ENCODE data around the gene TCTN1.
"Not testable (repeated sequence)": the region's sequence is repeated elsewhere in the genome, so short reads cannot be mapped to it uniquely, and the experiment has no call there.

Gene TCTN1

DNA sequence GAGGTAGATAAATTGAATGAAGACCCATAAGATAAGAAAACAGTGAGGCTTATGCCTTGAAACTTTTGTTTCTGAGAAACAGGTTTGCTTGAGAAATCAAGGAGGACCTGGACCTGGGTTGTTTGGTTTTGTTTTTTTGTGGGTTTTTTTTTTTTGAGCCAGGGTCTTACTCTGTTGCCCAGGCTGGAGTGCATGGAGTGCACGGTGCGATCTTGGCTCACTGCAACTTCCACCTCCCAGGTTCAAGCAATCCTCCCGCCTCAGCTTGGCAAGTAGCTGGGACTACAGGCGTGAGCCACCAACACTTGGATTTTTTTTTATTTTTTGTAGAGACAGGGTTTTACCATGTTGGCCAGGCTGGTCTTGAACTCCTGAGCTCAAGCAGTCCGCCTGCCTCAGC lies 21.9 kb upstream of the TCTN1 start:
- DNase-seq (ENCODE audit: low spot score): no peak
- TF ChIP-seq CTCF (IDR thresholded peaks at IDR 0.05; ENCODE audit: extremely low read depth, missing control alignments): no peak

DNA sequence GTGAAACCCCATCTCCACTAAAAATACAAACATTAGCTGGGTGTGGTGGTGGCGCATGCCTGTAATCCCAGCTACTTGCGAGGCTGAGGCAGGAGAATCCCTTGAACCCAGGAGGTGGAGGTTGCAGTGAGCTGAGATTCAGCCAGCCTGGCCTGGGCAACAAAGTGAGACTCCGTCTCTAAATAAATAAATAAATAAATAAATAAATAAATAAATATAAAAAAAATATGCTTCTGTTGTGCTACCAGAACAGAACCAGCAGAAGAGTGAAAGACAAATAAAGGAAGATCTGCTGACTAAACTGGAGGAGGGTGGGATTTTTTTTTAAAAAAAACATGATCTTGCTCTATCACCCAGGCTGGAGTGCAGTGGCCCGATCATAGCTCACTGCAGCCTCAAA lies 21.0 kb upstream of the TCTN1 start:
- DNase-seq (ENCODE audit: low spot score): not testable (repeated sequence)

GRCh38 chr12:110597885-110598284 lies 16.0 kb upstream of the TCTN1 start:
- no peak for TF ChIP-seq CTCF (IDR thresholded peaks at IDR 0.05; ENCODE audit: extremely low read depth, missing control alignments)
- DNase-seq (ENCODE audit: low spot score): no peak

- no peak for DNase-seq (ENCODE audit: low spot score)
- TF ChIP-seq CTCF (IDR thresholded peaks at IDR 0.05; ENCODE audit: extremely low read depth, missing control alignments): no peak
These were observed 14.6 kb upstream of the TCTN1 start for GRCh38 chr12:110599334-110599733.

GRCh38 chr12:110600254-110600653 lies 13.7 kb upstream of the TCTN1 start:
- peak; percentile 47 for DNase-seq (ENCODE audit: low spot score)
- TF ChIP-seq CTCF (IDR thresholded peaks at IDR 0.05; ENCODE audit: extremely low read depth, missing control alignments): no peak

- peak; percentile 63 for DNase-seq (ENCODE audit: low spot score)
- TF ChIP-seq CTCF (IDR thresholded peaks at IDR 0.05; ENCODE audit: extremely low read depth, missing control alignments): peak; percentile 53
These were observed 11.7 kb upstream of the TCTN1 start for GRCh38 chr12:110602085-110602814.

GRCh38 chr12:110606253-110606611 lies 7.7 kb upstream of the TCTN1 start:
- no peak for TF ChIP-seq CTCF (IDR thresholded peaks at IDR 0.05; ENCODE audit: extremely low read depth, missing control alignments)
- DNase-seq (ENCODE audit: low spot score): no peak

DNA sequence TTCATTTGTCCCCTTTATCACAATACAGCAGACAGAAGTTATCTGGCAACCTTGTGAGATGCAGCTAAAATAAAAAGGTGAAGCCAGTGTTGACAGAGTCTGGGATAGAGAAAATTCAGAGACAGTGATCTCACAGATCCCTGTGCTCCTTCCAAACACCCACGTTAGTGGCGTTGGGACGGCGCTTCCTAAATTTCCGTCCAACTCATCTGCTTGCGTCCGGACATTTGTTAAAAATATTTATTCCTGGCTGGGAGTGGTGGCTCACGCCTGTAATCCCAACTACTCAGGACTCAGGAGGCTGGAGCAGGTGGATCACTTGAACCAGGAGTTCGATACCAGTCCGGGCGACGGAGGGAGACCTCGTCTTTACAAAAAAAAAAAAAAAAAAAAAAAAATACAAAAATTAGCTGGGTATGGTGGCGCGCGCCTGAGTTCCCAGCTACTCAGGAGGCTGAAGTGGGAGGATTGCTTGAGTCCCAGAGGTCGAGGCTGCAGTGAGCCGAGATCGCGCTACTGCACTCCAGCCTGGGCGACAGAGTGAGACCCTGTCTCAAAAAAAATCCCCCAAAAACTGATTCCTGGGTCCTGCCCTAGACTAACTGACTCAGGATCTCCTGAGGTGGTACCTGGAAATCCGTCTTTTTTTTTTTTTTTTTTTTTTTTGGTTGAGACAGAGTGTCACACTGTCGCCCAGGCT lies 708 bp upstream of the TCTN1 start:
- DNase-seq (ENCODE audit: low spot score): no peak
- TF ChIP-seq CTCF (IDR thresholded peaks at IDR 0.05; ENCODE audit: extremely low read depth, missing control alignments): no peak
